HCEC 1CT (cell line): ENCODE results near the gene CHAC1.
A peak's percentile ranks its signal among the peaks of the same experiment; 100 is the strongest.

Experiments
- DNase-seq: peaks from one replicate; pipeline ENCODE4 v3.0.0-alpha.2; 2017

CHAC1 gene

DNA sequence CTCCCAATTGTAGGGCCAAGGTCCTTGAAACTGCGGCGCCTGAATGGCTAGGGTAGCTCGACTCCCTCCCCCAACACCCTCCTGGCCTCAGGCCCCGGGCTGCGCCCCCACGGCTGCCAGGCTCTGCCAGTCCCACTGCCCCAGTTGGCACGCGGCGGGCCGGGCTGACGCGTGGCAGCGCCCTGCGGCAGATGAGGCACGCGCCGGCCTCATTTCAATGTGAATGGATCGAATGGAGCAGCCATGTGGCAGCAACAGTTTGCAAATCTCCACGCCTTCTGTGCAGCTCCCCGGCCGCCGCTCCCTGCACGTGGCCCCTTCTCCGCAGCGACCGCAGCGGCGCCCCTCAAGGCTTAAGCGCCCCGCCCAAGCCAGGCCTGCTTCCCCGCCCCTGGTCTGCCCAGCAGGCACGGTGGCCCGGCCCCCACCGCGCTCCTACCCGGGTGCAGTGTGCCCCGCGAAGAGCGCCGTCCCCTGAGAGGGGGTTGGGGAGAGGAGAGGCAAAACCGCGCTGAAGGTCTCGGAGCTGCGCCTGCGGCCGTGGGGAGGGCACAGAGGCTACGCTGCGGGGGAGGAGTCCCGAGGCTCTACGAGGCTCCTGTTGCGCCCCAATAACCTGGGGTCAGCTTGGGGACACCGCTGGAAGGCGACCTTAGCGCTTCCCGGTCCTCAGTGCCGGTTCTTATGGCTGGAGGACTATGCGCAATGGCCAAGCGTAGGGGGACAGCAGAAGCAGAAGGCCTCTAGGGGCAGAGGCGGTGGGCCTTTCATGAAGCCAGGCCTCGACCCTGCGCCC, 27.2 kb upstream of the CHAC1 start:
- DNase-seq: peak; percentile 10

DNA sequence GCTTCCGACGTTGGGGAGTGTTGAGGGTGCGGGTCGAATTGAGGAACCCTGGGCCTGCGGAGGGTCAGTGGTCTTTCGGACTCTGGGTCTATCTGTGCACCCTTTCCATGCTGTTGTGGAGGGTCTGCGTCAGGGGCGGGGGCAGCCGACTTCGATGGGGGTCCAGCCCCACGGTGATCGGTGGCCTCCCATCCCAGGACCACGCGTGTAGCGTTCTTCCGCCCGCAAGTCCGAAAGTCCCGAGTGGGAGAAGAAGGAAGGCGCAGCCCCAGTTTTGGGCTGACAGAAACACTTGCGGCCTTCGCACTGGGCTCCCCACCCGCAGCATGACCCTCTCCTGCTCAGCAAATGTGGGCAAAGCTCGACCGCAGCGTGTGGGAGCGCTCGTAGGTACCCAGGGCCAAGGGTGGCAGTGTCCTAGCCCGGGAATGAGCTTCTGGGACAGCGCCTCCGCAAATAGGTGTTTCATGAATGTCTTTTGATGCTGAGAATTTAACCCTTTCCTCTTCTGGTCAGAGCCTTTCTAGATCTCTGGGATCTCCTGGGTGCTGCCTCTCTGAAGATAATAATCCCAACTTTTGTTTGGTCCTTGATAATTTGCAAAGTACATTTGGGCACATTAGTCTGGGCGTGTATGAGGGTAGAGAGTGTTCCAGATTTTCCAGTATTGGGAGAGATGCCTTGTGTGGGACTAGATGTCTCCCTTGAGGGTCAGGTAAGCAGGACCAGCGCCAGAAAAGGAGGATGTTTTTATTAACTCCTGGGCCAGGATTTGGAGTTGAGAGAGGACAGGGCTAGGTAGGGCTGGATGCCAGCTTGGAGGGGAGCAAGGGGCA, 26.4 kb upstream of the CHAC1 start:
- no peak for DNase-seq

DNA sequence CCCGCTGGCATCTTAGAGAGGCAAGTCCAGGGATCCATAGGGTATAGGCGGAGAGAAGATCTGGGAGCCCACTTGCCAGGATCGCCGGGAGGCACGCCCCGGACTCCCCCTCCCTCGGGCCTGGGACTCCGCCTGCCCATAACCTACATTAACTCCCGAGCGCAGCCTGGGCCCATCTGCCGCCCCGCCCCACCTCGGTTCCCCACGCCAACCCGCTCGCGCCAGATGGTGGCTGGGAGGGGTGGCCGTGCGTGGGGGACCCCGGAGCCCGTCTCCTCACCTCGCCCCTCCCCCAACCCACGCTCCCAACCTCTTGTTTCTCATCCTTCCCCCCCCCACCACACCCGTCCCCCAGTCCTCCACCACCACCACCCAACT, 25.8 kb upstream of the CHAC1 start:
- no peak for DNase-seq

DNA sequence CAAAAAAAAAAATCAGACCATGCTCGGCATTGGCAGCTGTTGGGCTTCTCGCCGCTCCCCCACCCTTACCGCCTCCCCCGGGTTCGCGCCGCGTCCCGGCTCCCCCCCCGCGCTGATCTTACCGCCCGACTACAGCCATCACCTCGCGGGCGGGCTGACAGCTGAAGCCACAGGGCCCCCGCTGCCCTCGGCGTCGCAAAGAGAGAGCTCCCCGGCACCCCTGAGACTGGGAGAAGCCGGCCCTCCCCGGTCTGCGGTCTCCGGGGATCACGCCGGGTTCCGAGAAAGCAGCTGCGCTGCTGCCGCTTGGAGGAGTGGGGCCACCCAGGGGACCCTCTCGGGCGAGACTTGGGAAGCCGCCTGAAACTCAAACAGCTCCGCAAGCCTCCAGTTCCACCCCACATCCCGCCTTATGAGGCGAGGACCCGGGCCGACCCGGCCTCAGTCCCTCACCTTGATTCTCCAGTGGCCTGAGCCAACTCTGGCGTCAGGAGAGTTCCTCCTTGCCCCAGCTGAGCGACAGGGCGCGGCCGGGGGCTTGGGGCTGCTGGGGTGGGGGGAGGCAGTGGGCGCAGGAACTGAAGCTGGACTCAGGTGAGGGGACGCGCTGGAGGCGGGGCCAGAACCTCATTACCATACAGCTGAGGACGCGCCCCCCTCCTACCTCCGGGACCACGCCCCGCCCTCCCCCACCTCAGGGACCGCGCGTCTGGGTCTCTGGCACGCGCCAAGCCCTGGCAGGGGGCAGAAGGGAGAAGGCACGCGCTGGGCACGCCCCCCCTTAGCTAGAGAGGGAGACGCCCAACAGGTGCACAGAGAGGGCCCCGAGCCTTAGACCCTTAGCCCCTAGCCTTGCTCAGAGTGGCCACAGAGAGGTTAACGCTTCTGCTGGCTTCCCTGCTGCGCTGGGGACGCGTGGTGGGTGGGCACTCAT, 25.1 kb upstream of the CHAC1 start:
- DNase-seq: no peak

DNA sequence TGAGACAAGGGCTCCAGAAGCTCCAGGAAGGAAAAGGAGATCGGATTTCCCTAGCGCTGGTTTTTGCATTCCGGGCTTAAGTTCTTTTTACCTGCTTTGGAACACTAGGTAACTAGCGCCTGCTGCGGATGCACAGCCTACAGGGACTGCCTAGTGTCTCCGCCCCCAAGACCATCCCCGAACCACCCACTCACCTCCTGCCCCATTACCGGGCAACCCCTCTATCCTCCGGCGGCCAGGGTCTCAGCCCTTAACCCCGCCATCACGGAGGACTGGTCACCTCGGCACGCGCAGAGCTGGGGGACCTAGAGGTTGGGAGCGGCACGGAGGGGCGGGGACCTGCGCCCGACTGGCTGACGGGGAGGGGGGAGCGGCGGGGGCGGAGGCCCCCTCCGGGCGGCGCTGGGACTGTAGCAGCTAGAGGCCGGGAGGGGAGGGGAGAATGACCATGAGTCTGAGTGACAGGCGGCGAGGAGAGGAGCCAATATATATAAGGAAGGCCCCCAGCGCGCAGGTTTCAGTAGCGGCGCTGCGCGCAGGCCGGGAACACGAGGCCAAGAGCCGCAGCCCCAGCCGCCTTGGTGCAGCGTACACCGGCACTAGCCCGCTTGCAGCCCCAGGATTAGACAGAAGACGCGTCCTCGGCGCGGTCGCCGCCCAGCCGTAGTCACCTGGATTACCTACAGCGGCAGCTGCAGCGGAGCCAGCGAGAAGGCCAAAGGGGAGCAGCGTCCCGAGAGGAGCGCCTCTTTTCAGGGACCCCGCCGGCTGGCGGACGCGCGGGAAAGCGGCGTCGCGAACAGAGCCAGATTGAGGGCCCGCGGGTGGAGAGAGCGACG, 24.2 kb upstream of the CHAC1 start, which contains the start of gene DLL4:
Gene DLL4 (plus strand): TSS at position 520 of the 839 bp plus-strand sequence. CDS start 329 bp downstream, outside the sequence.
- peak; percentile 69 for DNase-seq

DNA sequence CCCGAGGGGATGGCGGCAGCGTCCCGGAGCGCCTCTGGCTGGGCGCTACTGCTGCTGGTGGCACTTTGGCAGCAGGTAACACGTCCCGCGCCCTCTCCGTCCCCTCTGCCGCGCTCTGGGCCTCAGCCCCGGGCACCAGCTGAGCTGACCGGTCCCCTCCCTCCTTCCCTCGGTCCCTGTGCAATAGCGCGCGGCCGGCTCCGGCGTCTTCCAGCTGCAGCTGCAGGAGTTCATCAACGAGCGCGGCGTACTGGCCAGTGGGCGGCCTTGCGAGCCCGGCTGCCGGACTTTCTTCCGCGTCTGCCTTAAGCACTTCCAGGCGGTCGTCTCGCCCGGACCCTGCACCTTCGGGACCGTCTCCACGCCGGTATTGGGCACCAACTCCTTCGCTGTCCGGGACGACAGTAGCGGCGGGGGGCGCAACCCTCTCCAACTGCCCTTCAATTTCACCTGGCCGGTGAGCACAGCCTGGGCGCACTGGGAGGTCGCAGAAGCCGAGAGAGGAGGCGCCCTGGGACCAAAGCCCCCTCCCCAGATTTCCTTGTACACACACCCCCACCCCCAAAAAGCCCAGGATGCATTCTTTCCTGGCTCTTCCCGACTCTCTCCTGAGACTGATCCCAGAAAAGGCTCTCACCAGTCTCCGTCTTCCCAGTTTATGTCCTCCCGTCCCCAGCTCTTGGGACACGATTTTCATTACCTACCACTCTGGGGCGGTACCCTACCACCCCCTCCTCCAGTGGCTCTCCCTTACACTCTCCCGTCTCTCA, 23.4 kb upstream of the CHAC1 start:
- peak; percentile 67 for DNase-seq

DNA sequence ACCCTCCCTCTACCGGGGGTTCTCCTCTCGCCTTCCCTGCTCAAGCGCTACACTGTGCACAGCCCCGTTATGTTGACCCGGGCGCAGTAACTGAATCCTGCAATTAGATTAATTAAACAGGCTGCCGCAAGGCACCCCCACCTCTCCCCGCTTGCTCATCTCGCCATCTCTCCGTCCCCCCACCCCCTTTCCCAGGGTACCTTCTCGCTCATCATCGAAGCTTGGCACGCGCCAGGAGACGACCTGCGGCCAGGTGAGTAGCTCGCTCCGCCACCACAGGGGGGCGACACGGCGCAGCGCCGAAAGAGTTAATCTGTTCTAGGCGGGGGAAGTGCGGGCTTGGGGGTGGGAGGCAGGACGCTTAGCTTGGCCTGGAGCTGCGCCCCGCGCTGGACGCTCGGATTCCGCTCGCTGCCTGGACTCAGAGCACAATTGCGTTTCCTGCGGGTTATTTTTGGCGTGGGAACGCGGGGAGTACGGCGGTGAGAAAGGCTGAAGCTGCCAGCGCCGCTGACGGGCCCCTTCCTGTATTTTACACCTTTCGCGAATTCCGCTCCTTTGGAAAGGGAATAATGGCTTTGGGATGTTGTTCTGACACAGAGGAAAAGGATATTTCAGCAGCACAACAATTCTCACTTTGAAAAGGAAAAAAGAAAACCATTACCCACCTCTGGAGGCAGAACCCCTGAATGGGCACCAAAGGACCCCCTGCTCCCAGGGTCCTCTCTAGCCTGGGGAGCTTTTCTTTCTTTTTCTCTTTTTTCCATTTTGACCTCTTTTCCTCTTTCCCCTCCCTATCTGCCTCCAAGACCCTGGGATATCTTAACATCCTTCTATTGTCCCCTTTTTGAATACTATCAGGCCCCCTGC, 22.6 kb upstream of the CHAC1 start:
- DNase-seq: peak; percentile 37

DNA sequence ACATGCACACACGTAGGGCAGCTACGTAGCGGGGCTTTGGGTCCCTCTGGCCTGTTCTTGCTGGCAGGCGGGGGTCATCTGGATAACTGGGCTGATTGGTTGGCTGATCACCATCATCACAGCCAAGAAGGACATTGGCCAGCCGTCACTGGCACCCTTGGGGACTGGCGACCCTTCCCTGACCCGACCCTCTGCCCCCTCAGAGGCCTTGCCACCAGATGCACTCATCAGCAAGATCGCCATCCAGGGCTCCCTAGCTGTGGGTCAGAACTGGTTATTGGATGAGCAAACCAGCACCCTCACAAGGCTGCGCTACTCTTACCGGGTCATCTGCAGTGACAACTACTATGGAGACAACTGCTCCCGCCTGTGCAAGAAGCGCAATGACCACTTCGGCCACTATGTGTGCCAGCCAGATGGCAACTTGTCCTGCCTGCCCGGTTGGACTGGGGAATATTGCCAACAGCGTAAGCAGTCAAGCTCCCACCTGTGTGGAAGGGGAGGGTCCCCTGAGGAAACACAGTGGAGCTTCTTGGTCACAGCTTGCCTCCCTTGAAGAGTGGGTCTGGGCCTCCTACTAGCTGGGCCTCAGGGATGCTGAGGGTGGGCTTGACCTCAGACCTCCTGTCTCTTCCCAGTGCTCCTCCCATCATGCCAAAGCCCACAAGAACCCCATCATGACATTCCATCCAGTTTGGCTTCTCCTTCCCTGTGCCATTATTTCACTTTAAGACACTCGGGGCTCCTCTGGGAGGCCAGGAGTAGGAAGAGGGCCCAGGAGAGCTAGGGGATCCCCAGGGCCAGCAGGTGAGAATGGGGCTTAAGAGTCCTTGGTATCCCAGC, 21.8 kb upstream of the CHAC1 start:
- DNase-seq: no peak

DNA sequence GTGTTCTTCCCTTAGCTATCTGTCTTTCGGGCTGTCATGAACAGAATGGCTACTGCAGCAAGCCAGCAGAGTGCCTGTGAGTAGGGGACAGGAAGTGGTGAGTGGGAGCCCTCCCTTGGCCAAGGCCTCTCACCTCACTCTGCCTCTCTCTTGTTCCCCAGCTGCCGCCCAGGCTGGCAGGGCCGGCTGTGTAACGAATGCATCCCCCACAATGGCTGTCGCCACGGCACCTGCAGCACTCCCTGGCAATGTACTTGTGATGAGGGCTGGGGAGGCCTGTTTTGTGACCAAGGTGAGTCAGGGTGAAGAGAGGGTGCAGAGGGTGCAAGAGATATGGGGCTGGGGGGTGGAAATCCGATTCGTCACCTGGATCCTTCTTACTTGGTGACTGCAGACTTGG, 21.1 kb upstream of the CHAC1 start:
- no peak for DNase-seq

DNA sequence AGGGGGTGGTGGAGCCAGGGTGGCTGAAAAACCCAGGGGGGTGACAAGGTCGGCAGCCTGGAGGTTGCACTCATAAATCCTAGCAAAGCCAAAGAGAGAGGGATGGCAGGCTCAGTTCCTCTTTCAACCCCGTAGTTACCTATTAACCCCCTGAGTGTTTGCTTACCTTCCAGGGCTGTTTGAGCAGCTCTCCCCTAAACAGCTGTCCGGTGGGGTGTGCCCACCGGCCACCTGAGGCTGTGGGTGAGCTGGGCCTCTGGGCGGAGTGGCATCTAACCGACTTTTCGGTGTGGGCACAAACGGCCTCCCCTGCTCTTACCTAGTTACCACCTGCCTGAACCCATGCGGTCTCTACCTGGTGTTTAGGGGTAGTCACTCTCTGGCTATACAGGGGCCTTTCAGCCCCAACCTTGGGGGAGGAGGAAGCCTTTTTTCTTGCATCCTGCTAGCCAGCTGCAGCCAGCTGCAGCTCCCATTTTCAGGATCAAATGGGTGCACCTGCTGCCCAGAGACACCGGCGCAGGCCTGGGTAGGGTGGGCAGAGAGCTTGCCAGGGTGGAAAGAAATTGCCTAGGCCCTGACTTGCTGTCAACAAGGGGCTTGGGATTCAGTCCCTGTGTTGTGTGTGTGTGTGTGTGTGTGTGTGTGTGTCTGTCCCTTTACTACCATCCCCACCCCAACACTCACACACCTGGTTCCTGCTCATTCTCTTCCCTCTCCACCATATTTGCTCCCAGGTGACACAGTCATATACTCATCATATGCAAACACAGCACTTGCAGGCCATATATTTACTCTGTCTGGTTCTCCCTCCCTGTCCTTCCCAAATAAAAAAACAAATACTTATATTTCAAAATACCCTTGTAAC, 20.4 kb upstream of the CHAC1 start:
- DNase-seq: no peak

DNA sequence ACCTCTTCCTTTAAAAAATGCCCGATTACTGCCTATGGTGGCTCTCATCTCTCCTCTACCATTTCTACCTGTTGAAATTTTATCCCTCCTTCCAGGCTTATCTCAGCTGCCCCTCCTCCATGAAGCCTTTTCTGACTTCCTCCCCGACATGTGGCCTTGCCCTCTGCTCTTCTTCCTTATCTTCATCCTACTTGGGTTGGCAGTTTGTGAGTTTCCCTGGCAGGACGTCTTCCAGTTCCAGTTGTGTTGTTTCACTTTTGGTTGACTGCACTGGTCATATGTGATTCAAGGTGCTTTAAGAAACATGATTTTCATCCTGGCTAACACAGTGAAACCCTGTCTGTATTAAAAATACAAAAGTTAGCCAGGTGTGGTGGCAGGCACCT, 19.8 kb upstream of the CHAC1 start:
- DNase-seq: no peak

DNA sequence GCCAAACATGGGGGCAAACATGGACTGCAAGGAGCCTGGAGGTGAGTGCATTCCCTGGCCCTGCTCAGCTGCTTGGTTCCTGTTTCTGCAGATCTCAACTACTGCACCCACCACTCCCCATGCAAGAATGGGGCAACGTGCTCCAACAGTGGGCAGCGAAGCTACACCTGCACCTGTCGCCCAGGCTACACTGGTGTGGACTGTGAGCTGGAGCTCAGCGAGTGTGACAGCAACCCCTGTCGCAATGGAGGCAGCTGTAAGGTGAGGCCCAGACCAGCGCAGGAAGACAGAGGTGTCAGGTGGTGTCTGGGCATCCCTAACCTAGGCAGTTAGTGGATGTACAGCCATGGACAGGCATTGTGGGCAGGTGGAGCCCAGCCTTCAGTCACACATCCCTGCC, 18.8 kb upstream of the CHAC1 start:
- no peak for DNase-seq

DNA sequence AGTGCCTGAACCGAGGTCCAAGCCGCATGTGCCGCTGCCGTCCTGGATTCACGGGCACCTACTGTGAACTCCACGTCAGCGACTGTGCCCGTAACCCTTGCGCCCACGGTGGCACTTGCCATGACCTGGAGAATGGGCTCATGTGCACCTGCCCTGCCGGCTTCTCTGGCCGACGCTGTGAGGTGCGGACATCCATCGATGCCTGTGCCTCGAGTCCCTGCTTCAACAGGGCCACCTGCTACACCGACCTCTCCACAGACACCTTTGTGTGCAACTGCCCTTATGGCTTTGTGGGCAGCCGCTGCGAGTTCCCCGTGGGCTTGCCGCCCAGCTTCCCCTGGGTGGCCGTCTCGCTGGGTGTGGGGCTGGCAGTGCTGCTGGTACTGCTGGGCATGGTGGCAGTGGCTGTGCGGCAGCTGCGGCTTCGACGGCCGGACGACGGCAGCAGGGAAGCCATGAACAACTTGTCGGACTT, 17.0 kb upstream of the CHAC1 start:
- DNase-seq: no peak

DNA sequence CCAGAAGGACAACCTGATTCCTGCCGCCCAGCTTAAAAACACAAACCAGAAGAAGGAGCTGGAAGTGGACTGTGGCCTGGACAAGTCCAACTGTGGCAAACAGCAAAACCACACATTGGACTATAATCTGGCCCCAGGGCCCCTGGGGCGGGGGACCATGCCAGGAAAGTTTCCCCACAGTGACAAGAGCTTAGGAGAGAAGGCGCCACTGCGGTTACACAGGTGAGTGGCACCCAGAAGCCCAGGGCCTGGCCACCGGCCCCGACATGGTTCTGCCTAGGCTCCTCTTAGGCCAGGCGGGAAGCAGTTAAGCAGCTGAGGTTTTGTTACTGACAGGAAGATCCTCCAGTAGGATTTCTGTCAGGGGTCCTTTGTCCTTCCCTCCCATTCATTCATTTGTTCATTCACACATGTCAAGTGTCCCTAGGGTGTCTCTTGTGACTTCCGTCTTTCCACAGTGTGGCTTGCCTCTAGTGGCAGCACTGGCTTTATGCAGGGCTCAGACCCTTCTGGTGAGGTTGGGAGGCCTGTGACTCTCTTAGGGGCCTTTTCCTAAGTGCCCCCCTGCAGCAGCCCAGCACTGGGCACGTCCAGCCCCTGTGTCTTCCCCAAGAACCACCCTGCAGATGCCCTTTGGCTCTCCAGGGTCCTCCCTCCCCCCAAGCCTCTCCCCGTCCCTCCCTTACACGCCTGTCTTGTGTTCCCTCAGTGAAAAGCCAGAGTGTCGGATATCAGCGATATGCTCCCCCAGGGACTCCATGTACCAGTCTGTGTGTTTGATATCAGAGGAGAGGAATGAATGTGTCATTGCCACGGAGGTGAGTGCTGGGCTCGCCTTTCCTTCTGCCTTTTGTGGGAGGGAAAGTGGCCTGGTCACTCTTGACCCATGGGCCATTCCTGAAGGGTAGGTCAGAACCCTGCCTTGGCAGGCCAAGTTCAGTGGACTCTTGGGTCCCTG, 16.3 kb upstream of the CHAC1 start:
- peak; percentile 54 for DNase-seq

DNA sequence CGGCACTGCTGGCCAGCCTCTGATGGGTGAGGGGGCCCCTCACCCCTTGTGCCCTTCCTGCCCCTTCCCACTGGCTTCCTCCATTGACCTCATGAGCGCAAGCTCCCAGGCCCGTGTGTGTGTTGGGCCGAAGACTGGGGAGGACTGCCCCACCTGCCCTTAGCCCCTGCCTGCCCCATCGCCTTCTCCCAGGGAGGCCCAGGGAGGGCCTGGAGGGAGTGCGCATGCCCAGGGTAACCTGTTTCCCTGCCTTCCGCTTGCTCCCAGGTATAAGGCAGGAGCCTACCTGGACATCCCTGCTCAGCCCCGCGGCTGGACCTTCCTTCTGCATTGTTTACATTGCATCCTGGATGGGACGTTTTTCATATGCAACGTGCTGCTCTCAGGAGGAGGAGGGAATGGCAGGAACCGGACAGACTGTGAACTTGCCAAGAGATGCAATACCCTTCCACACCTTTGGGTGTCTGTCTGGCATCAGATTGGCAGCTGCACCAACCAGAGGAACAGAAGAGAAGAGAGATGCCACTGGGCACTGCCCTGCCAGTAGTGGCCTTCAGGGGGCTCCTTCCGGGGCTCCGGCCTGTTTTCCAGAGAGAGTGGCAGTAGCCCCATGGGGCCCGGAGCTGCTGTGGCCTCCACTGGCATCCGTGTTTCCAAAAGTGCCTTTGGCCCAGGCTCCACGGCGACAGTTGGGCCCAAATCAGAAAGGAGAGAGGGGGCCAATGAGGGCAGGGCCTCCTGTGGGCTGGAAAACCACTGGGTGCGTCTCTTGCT, 15.3 kb upstream of the CHAC1 start:
- DNase-seq: peak; percentile 47

DNA sequence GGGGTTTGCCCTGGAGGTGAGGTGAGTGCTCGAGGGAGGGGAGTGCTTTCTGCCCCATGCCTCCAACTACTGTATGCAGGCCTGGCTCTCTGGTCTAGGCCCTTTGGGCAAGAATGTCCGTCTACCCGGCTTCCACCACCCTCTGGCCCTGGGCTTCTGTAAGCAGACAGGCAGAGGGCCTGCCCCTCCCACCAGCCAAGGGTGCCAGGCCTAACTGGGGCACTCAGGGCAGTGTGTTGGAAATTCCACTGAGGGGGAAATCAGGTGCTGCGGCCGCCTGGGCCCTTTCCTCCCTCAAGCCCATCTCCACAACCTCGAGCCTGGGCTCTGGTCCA, 14.8 kb upstream of the CHAC1 start:
- no peak for DNase-seq
